Measurements from ENCODE around the gene PTPRN. TPM values are rescaled to one million over a fixed set of nuclear protein-coding genes. Genes with fewer than 3 reads are reported as not detected.

The PTPRN gene
- total RNA-seq, 4 donors from 2014 or later = not detected

DNA sequence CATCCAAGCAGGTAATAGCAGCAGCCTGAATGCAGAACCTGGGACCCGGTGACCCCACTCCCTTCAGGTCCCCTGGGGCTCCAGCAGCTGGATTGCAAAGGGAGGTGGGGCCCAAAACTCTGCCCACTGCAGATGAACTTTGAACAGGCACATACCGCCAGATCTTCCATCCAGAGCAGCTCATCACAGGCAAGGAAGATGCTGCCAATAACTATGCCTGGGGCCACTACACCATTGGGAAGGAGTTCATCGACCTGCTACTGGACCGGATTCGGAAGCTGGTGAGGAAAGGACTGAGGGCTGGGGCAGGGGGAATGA, 39.2 kb downstream of the PTPRN start:
- TF ChIP-seq CTCF (IDR thresholded peaks at IDR 0.05) (no peak), POLR2A (IDR thresholded peaks at IDR 0.05) (no peak), EP300 (IDR thresholded peaks at IDR 0.05) (no peak)
- Histone ChIP-seq H3K4me3 (no peak overlapping the region), H3K27me3 (no peaks in the 10 kb centered on the region), H3K27ac (no peak overlapping the region), H3K9me3 (no peaks in the 10 kb centered on the region), H3K36me3 (no peaks in the 10 kb centered on the region), H3K4me1 (no peaks in the 10 kb centered on the region)
- DNase-seq (ENCODE audit: low spot score in 2 of 2) = no peak
- 85 to 87% methylated on average over 5 of the region's 5 CpGs for WGBS, 2 donors

DNA sequence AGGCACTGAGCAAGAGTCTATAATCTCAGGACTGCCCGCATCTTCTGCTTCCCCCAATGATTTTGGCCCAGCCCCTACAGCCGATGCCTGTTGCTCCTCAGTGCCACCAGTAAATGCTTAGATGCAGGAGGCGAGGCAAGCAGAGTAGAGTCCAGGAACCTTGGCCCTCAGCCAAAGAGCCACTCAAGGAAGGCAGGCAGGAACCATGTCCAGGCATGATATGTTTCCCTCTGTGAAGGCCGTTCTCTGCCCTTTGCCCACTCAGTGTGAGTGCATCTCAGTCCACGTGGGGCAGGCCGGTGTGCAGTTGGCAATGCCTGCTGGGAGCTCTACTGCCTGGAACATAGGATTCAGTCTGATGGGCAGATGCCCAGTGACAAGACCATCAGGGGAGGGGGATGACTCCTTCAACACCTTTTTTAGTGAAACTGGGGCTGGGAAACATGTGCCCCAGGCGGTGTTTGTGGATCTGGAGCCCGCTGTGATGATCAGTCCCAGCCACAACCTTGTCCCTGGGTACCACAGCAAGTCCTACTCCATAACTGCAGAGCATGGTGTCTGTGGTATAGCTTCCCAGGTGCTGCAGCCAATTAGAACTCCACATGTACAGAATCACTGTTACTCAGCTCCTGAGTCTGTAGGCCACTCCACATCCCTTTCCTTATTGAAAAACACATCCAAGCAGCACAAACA, 39.7 kb downstream of the PTPRN start:
- no peaks in the 10 kb centered on the region for H3K4me1 ChIP-seq
- no peaks in the 10 kb centered on the region for H3K36me3 ChIP-seq
- H3K9me3 ChIP-seq = no peaks in the 10 kb centered on the region
- no peak overlapping the region for H3K27ac ChIP-seq
- DNase-seq (ENCODE audit: low spot score in 2 of 2) = no peak
- no peaks in the 10 kb centered on the region for H3K27me3 ChIP-seq
- TF ChIP-seq EP300 (IDR thresholded peaks at IDR 0.05) (no peak), POLR2A (IDR thresholded peaks at IDR 0.05) (no peak), CTCF (IDR thresholded peaks at IDR 0.05) (no peak)
- H3K4me3 ChIP-seq = no peak overlapping the region
- 66 to 67% methylated on average over 7 to 8 of the region's 8 CpGs for WGBS, 2 donors

DNA sequence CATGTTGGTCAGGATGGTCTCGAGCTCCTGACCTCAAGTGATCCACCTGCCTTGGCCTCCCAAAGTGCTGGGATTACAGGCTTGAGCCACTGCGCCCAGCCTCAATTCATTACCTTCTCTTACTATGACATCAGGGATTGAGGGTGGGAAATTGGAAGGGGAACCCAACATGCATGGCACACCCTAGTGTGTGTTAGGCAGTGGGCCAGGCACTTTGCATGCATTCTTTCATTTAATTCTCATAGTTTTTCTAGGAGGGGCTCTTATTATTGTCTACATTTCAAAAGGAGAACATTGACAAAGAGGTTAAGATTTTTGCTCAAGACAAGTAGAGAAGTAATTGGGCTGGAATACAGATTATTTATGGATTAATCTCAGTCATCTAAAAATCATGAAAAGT, 40.9 kb downstream of the PTPRN start:
- 81 to 84% methylated on average over 2 of the region's 2 CpGs for WGBS, 2 donors
- TF ChIP-seq CTCF (IDR thresholded peaks at IDR 0.05) (no peak), POLR2A (IDR thresholded peaks at IDR 0.05) (no peak), EP300 (IDR thresholded peaks at IDR 0.05) (no peak)
- Histone ChIP-seq H3K27ac (no peak overlapping the region), H3K27me3 (no peaks in the 10 kb centered on the region), H3K4me1 (no peaks in the 10 kb centered on the region), H3K9me3 (no peaks in the 10 kb centered on the region), H3K4me3 (no peak overlapping the region), H3K36me3 (no peaks in the 10 kb centered on the region)
- no peak for DNase-seq (ENCODE audit: low spot score in 2 of 2)

- TF ChIP-seq EP300 (IDR thresholded peaks at IDR 0.05) = no peak
- no peak for TF ChIP-seq POLR2A (IDR thresholded peaks at IDR 0.05)
- TF ChIP-seq CTCF (IDR thresholded peaks at IDR 0.05) = no peak
- no peak for DNase-seq (ENCODE audit: low spot score in 2 of 2)
These were observed 42.3 kb downstream of the PTPRN start for GRCh38 chr2:219266886-219267285.

GRCh38 chr2:219266232-219266631, 43.0 kb downstream of the PTPRN start:
- TF ChIP-seq EP300 (IDR thresholded peaks at IDR 0.05) = no peak
- TF ChIP-seq CTCF (IDR thresholded peaks at IDR 0.05) = no peak
- no peak for TF ChIP-seq POLR2A (IDR thresholded peaks at IDR 0.05)
- 60 to 100% methylated on average over 1 to 5 of the region's 5 CpGs for WGBS, 2 donors

More at GRCh38 chr2:219266886-219267285, 42.3 kb downstream of the PTPRN start:
- Histone ChIP-seq H3K36me3 (no peaks in the 10 kb centered on the region), H3K9me3 (no peaks in the 10 kb centered on the region), H3K4me1 (no peaks in the 10 kb centered on the region), H3K4me3 (no peak overlapping the region), H3K27me3 (no peaks in the 10 kb centered on the region), H3K27ac (no peak overlapping the region)
- WGBS, 2 donors = 86 to 100% methylated on average over 1 of the region's 1 CpG

More at GRCh38 chr2:219266232-219266631, 43.0 kb downstream of the PTPRN start:
- no peaks in the 10 kb centered on the region for H3K36me3 ChIP-seq
- no peaks in the 10 kb centered on the region for H3K9me3 ChIP-seq
- H3K4me1 ChIP-seq = no peaks in the 10 kb centered on the region
- peaks cover 0 to 5% of the 10 kb centered on the region in 2 donors for H3K27me3 ChIP-seq
- H3K27ac ChIP-seq = no peak overlapping the region
- H3K4me3 ChIP-seq = no peak overlapping the region
- no peak for DNase-seq (ENCODE audit: low spot score in 2 of 2)

All from tibial nerve (tissue), 4 donors.